HG02610 (cell line): ENCODE measurements around the gene KRTAP19-8.

Source experiments
- ATAC-seq: cut with Tn5 transposase; IDR thresholded peaks from one replicate; pipeline ENCODE4 v1.9.1; 2021; ENCODE audit warnings: mild to moderate bottlenecking, moderate library complexity; ENCODE audit not compliant: unreplicated experiment

The KRTAP19-8 gene

GRCh38 chr21:31038376-31038775 lies at the start of gene KRTAP19-8:
KRTAP19-8 (minus strand) TSS chr21:31038476; CDS start chr21:31038443, 33 bp downstream.
- ATAC-seq = no peak

GRCh38 chr21:31087639-31088473 lies 49.6 kb upstream of the KRTAP19-8 start:
- no peak for ATAC-seq

GRCh38 chr21:31084689-31085088 lies 46.4 kb upstream of the KRTAP19-8 start:
- ATAC-seq = no peak

- no peak for ATAC-seq
These were observed 40.5 kb upstream of the KRTAP19-8 start for GRCh38 chr21:31078796-31079195.

- no peak for ATAC-seq
These were observed 39.9 kb upstream of the KRTAP19-8 start for GRCh38 chr21:31078216-31078615.

GRCh38 chr21:31075848-31076247 lies 37.6 kb upstream of the KRTAP19-8 start:
- ATAC-seq = no peak

- no peak for ATAC-seq
These were observed 34.3 kb upstream of the KRTAP19-8 start for GRCh38 chr21:31072533-31072932.

- peak; percentile 50 for ATAC-seq
These were observed 26.5 kb upstream of the KRTAP19-8 start for GRCh38 chr21:31064803-31065202.

- no peak for ATAC-seq
These were observed 14.3 kb upstream of the KRTAP19-8 start for GRCh38 chr21:31052489-31053142.

GRCh38 chr21:31050577-31051157 lies 12.4 kb upstream of the KRTAP19-8 start:
- ATAC-seq = no peak

GRCh38 chr21:31045841-31046240 lies 7.6 kb upstream of the KRTAP19-8 start:
- ATAC-seq = no peak

GRCh38 chr21:31043471-31043870 lies 5.2 kb upstream of the KRTAP19-8 start:
- ATAC-seq = no peak

- no peak for ATAC-seq
These were observed 3.8 kb upstream of the KRTAP19-8 start for GRCh38 chr21:31042080-31042464.

GRCh38 chr21:31041295-31042079 lies 3.2 kb upstream of the KRTAP19-8 start:
- no peak for ATAC-seq

- no peak for ATAC-seq
These were observed 3.9 kb downstream of the KRTAP19-8 start for GRCh38 chr21:31034378-31034777.

- ATAC-seq = peak; percentile 71
These were observed 7.7 kb downstream of the KRTAP19-8 start for GRCh38 chr21:31030367-31031106.

- no peak for ATAC-seq
These were observed 14.6 kb downstream of the KRTAP19-8 start for GRCh38 chr21:31023680-31024079.

- ATAC-seq = no peak
These were observed 16.0 kb downstream of the KRTAP19-8 start for GRCh38 chr21:31022306-31022705.

GRCh38 chr21:31018232-31018631 lies 20.0 kb downstream of the KRTAP19-8 start:
- ATAC-seq = no peak

GRCh38 chr21:31014891-31015290 lies 23.4 kb downstream of the KRTAP19-8 start:
- ATAC-seq = no peak
